ENCODE data around the gene TRNP1. TPM values are rescaled to one million over a fixed set of nuclear protein-coding genes. Genes with fewer than 3 reads are reported as not detected.

TRNP1 gene
- total and polyA plus RNA-seq, 10 of the 15 experiments (the other 5 are each of a cell fraction or from before 2014, with no cell fraction given), result 0.13 TPM; not detected in 9

GRCh38 chr1:27000817-27001460 lies 7.4 kb downstream of the TRNP1 start (continued):
- no peak for TF ChIP-seq WRNIP1 (IDR thresholded peaks at IDR 0.05; ENCODE audit: borderline replicate concordance, low read depth, low read length)
- TF ChIP-seq ATF3 (IDR thresholded peaks at IDR 0.05; ENCODE audit: borderline replicate concordance, extremely low read depth, low read depth, low read length), result no peak

GRCh38 chr1:27001570-27002360 lies 8.3 kb downstream of the TRNP1 start:
- ChIA-PET POLR2A (interaction anchor here (0.6 to 0.7 kb wide), 2 partner anchors 101 to 161 kb away, joined by 3 read pairs; no protein-coding TSS in a partner anchor), SMC1A (ENCODE audit: uncharacterized antibody, unreplicated experiment) (interaction anchor here (0.6 to 1.8 kb wide), 5 partner anchors 44 to 692 kb away, joined by 3 to 6 read pairs (median 3); no protein-coding TSS in a partner anchor), CTCF (interaction anchor here (0.6 to 2.6 kb wide), 3 partner anchors 44 to 98 kb away, joined by 4 to 18 read pairs (median 12); no protein-coding TSS in a partner anchor), RAD21 (ENCODE audit: unreplicated experiment) (interaction anchor here (0.7 kb wide), 2 partner anchors 43 to 44 kb away, joined by 3 to 4 read pairs; no protein-coding TSS in a partner anchor)
- H3K79me2 ChIP-seq (ENCODE audit: control insufficient read depth, insufficient read depth, low read length), result no peaks in the 10 kb centered on the region
- no peaks in the 10 kb centered on the region for H3K36me3 ChIP-seq (ENCODE audit: control insufficient read depth in 2 of 2, insufficient read depth in 2 of 2, low read length in 1 of 2)
- 23% methylated on average over 13 of the region's 13 CpGs for WGBS (ENCODE audit: insufficient coverage, insufficient replicate concordance, low lambda C conversion rate, missing lambda C conversion rate)
- no peak overlapping the region for H3K27ac ChIP-seq (ENCODE audit: control insufficient read depth, insufficient read depth)
- no peaks in the 10 kb centered on the region; a peak in 1 of 4 replicates for H3K27me3 ChIP-seq (replicated peaks in 1 of 2; ENCODE audit: control insufficient read depth in 2 of 2, insufficient read depth in 2 of 2, low read length in 1 of 2)
- H2AFZ ChIP-seq (ENCODE audit: control insufficient read depth, low read depth, low read length), result peak overlapping the region; percentile 49
- peak; percentile 82 for ATAC-seq
- in situ Hi-C loops (cut with MboI), result no loop called here
- H3K9ac ChIP-seq (ENCODE audit: control insufficient read depth, insufficient read depth, low read length), result no peak overlapping the region
- H3K4me1 ChIP-seq (ENCODE audit: control insufficient read depth, insufficient read depth, low read length), result peaks cover 3% of the 10 kb centered on the region
- no peak overlapping the region for H3K4me3 ChIP-seq
- no peak for FAIRE-seq
- intact Hi-C loops (cut with micrococcal nuclease; ENCODE audit: unreplicated experiment), result no loop called here
- no peaks in the 10 kb centered on the region for H3K9me3 ChIP-seq (replicated peaks; ENCODE audit: control insufficient read depth, insufficient read depth, low read length)
- no TSS peak for BruUV-seq (replicated peaks)
- peak; percentile 38 for DNase-seq (ENCODE audit: low read depth, low spot score)
- no peaks in the 10 kb centered on the region for H4K20me1 ChIP-seq (ENCODE audit: control insufficient read depth, insufficient read depth)
- H3K4me2 ChIP-seq (ENCODE audit: control insufficient read depth, insufficient read depth), result no peak overlapping the region
- TF ChIP-seq IKZF1 (conservative IDR thresholded peaks at IDR 0.05), result peak; percentile 84
- TF ChIP-seq CHD2 (IDR thresholded peaks at IDR 0.05; ENCODE audit: borderline replicate concordance, low read depth, low read length), result no peak
- no peak for TF ChIP-seq RELA (IDR thresholded peaks at IDR 0.05; ENCODE audit: borderline replicate concordance, partially characterized antibody)
- peak; percentile 41; the same call in 1 of the 2 replicates for TF ChIP-seq MTA2 (IDR thresholded peaks at IDR 0.05; ENCODE audit: low read depth)
- peak; percentile 86 for TF ChIP-seq MEF2B (IDR thresholded peaks at IDR 0.05; ENCODE audit: partially characterized antibody, poor library complexity, severe bottlenecking)
- TF ChIP-seq CEBPB (IDR thresholded peaks at IDR 0.05; ENCODE audit: borderline replicate concordance in 1 of 2, low read depth in 2 of 2, low read length in 2 of 2), result no peak
- TF ChIP-seq KDM1A (IDR thresholded peaks at IDR 0.05; ENCODE audit: borderline replicate concordance), result no peak
- TF ChIP-seq REST (IDR thresholded peaks at IDR 0.05; ENCODE audit: low read depth, low read length), result no peak
- TF ChIP-seq RFX5 (IDR thresholded peaks at IDR 0.05; ENCODE audit: low read depth, low read length), result no peak
- no peak for TF ChIP-seq ZZZ3 (IDR thresholded peaks at IDR 0.05; ENCODE audit: control insufficient read depth, insufficient read length, low read depth)
- peak in 1 of 2 experiments; percentile 37; a peak in 1 of 4 replicates for TF ChIP-seq EP300 (IDR thresholded peaks at IDR 0.05; ENCODE audit: borderline replicate concordance in 1 of 2, control insufficient read depth in 1 of 2, low read depth in 2 of 2, low read length in 2 of 2)
- no peak for TF ChIP-seq CBFB (IDR thresholded peaks at IDR 0.05; ENCODE audit: low read depth)
- peak; percentile 83 for TF ChIP-seq SPI1 (IDR thresholded peaks at IDR 0.05; ENCODE audit: borderline replicate concordance, insufficient read depth, low read depth, low read length)
- TF ChIP-seq NR2F1 (conservative IDR thresholded peaks at IDR 0.05), result peak; percentile 88

All from GM12878 (cell line).